ENCODE measurements around the gene PIP5K1C. TPM values are rescaled to one million over a fixed set of nuclear protein-coding genes. Genes with fewer than 3 reads are reported as not detected.
"Not testable (repeated sequence)": the region's sequence is repeated elsewhere in the genome, so short reads cannot be mapped to it uniquely, and the experiment has no call there.

The PIP5K1C gene
- total RNA-seq, 1 experiment from 2014 or later = 5.3 TPM

DNA sequence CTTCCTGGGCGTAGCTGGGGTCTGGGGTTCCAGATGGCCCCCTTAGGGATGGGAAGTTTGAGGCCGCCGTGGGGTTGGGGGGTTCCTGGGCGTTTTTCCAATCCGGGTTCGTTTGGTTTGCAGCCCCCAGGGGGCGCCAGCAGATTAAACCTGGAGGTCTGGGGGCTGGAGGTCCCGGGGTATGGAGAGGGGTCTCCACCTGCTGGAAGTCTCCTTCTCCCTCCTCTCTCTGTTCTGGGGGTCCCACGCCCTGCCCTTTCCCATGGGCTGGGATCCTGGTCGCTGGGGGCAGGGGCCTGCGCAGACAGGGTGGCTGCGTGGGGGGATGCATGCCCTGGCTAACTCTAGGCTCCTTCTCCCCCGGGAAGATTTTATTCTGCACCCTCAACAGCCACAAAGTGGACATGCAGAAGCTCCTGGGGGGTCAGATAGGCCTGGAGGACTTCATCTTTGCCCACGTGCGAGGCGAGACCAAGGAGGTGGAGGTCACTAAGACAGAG is 114.1 kb downstream of the PIP5K1C start:
- no peak for DNase-seq (ENCODE audit: low spot score)
- in situ Hi-C loops (cut with HindIII; ENCODE audit: low sequenced_read_pairs) = no loop called here

GRCh38 chr19:3585301-3586126 is 114.8 kb downstream of the PIP5K1C start, which contains the start of gene GIPC3:
GIPC3 (plus strand) TSS chr19:3585478; CDS start chr19:3585598, 120 bp downstream.
- DNase-seq (ENCODE audit: low spot score) = no peak
- in situ Hi-C loops (cut with HindIII; ENCODE audit: low sequenced_read_pairs) = no loop called here

DNA sequence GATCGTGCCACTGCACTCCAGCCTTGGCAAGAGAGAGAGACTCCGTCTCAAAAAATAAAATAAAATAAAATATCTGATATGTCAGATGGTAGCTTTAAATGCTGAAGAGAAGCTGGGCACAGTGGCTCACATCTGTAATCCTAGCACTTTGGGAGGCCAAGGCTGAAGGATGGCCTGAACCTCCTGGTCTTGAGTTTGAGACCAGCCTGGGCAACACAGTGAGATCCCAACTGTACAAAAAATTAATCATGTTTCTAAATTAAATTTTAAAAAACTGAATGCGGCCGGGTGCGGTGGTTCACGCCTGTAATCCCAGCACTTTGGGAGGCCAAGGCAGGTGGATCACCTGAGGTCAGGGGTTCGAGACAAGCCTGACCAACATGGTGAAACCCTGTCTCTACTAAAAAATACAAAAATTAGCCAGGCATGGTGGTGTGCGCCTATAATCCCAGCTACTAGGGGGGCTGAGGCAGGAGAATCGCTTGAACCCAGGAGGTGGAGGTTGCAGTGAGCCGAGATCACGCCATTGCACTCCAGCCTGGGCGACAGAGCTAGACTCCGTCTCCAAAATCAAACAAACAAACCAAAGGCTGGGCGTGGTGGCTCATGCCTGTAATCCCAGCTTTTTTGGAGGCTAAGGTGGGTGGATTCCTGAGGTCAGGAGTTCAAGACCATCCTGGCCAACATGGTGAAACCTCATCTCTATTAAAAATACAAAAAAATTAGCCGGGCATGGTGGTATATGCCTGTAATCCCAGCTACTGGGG is 116.0 kb downstream of the PIP5K1C start:
- in situ Hi-C loops (cut with HindIII; ENCODE audit: low sequenced_read_pairs) = not testable (repeated sequence)

GRCh38 chr19:3581792-3582191 is 118.5 kb downstream of the PIP5K1C start:
- in situ Hi-C loops (cut with HindIII; ENCODE audit: low sequenced_read_pairs) = not testable (repeated sequence)

More for the DNA sequence above, 116.0 kb downstream of the PIP5K1C start:
- not testable (repeated sequence) for DNase-seq (ENCODE audit: low spot score)

More at GRCh38 chr19:3581792-3582191, 118.5 kb downstream of the PIP5K1C start:
- DNase-seq (ENCODE audit: low spot score) = not testable (repeated sequence)

Other genes starting within 250 kb of the PIP5K1C start
- gene SMIM24, start 219.9 kb downstream of the PIP5K1C start, total RNA-seq (2014; rRNA removed; shearing (Covaris generic)) = 0.24 TPM in 1 of 2 replicates, not detected in the other
- gene SMIM44, start 217.0 kb downstream of the PIP5K1C start, total RNA-seq (2014; rRNA removed; shearing (Covaris generic)) = not detected in 2 replicates
- gene DOHH, start 199.8 kb downstream of the PIP5K1C start, total RNA-seq (2014; rRNA removed; shearing (Covaris generic)) = 53.9 and 64.8 TPM in 2 replicates
- gene FZR1, start 194.2 kb downstream of the PIP5K1C start, total RNA-seq (2014; rRNA removed; shearing (Covaris generic)) = 76.0 and 81.3 TPM in 2 replicates
- not detected in 2 replicates for gene TEKTIP1, start 161.3 kb downstream of the PIP5K1C start, total RNA-seq (2014; rRNA removed; shearing (Covaris generic))
- gene MFSD12, start 142.9 kb downstream of the PIP5K1C start, total RNA-seq (2014; rRNA removed; shearing (Covaris generic)) = 128 and 151 TPM in 2 replicates
- gene HMG20B, start 127.5 kb downstream of the PIP5K1C start, total RNA-seq (2014; rRNA removed; shearing (Covaris generic)) = 131 and 174 TPM in 2 replicates
- not detected in 2 replicates for gene GIPC3, start 115.0 kb downstream of the PIP5K1C start, total RNA-seq (2014; rRNA removed; shearing (Covaris generic))
- gene TBXA2R, start 93.6 kb downstream of the PIP5K1C start, total RNA-seq (2014; rRNA removed; shearing (Covaris generic)) = 7.7 and 9.7 TPM in 2 replicates
- 43.3 and 47.8 TPM in 2 replicates for gene CACTIN, start 73.7 kb downstream of the PIP5K1C start, total RNA-seq (2014; rRNA removed; shearing (Covaris generic))
- 12.4 and 15.1 TPM in 2 replicates for gene TJP3, start 7.9 kb upstream of the PIP5K1C start, total RNA-seq (2014; rRNA removed; shearing (Covaris generic))
- 18.2 and 27.1 TPM in 2 replicates for gene APBA3, start 61.2 kb upstream of the PIP5K1C start, total RNA-seq (2014; rRNA removed; shearing (Covaris generic))
- 60.7 and 66.3 TPM in 2 replicates for gene MRPL54, start 62.2 kb upstream of the PIP5K1C start, total RNA-seq (2014; rRNA removed; shearing (Covaris generic))
- 0.37 TPM in 1 of 2 replicates, not detected in the other for gene RAX2, start 71.8 kb upstream of the PIP5K1C start, total RNA-seq (2014; rRNA removed; shearing (Covaris generic))
- gene MATK, start 85.9 kb upstream of the PIP5K1C start, total RNA-seq (2014; rRNA removed; shearing (Covaris generic)) = 18.5 and 31.4 TPM in 2 replicates
- gene ZFR2, start 168.6 kb upstream of the PIP5K1C start, total RNA-seq (2014; rRNA removed; shearing (Covaris generic)) = 22.5 and 49.8 TPM in 2 replicates
- gene ATCAY, start 180.2 kb upstream of the PIP5K1C start, total RNA-seq (2014; rRNA removed; shearing (Covaris generic)) = 0.18 and 0.44 TPM in 2 replicates
- 22.0 and 27.8 TPM in 2 replicates for gene NMRK2, start 232.6 kb upstream of the PIP5K1C start, total RNA-seq (2014; rRNA removed; shearing (Covaris generic))

All from G401 (cell line).